ENCODE measurements around the gene GBF1.
"Not testable (repeated sequence)": the region's sequence is repeated elsewhere in the genome, so short reads cannot be mapped to it uniquely, and the experiment has no call there.

GBF1 gene

GRCh38 chr10:102234888-102235597 lies 10.3 kb upstream of the GBF1 start:
- no peak for DNase-seq (ENCODE audit: low read depth)

DNA sequence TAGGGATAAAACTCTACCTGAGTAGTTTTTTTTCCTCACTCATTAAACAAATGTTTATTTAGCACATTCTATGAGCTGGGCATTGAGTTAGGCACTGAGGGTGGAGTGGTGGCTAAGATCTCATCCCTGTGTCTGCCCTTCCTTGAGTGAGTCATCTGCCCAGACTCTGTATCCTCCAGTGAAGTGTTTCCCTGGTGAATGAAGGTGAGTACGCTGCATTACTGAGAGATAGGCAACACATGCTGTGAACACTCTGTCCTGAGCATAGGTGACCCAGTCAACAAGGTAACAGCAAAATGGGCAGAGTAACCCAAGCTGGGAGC lies 9.8 kb upstream of the GBF1 start:
- no peak for DNase-seq (ENCODE audit: low read depth)

GRCh38 chr10:102236006-102236405 lies 9.3 kb upstream of the GBF1 start:
- no peak for DNase-seq (ENCODE audit: low read depth)

GRCh38 chr10:102237711-102238252 lies 7.5 kb upstream of the GBF1 start:
- DNase-seq (ENCODE audit: low read depth): no peak

- DNase-seq (ENCODE audit: low read depth): no peak
These were observed 4.8 kb upstream of the GBF1 start for GRCh38 chr10:102240467-102241031.

- no peak for DNase-seq (ENCODE audit: low read depth)
These were observed 4.3 kb upstream of the GBF1 start for GRCh38 chr10:102241032-102241443.

- peak; percentile 78 for DNase-seq (ENCODE audit: low read depth)
These were observed 3.8 kb upstream of the GBF1 start, which contains the start of gene PITX3 for GRCh38 chr10:102241444-102242117. Gene PITX3 (minus strand): TSS chr10:102241512. CDS start chr10:102232080, 9,432 bp downstream.

GRCh38 chr10:102242118-102242485 lies 3.2 kb upstream of the GBF1 start:
- no peak for DNase-seq (ENCODE audit: low read depth)

- DNase-seq (ENCODE audit: low read depth): no peak
These were observed 2.0 kb upstream of the GBF1 start for GRCh38 chr10:102243309-102243708.

GRCh38 chr10:102245932-102246251 lies 560 bp downstream of the GBF1 start:
- no peak for DNase-seq (ENCODE audit: low read depth)

GRCh38 chr10:102246261-102246660 lies 929 bp downstream of the GBF1 start:
- DNase-seq (ENCODE audit: low read depth): no peak

DNA sequence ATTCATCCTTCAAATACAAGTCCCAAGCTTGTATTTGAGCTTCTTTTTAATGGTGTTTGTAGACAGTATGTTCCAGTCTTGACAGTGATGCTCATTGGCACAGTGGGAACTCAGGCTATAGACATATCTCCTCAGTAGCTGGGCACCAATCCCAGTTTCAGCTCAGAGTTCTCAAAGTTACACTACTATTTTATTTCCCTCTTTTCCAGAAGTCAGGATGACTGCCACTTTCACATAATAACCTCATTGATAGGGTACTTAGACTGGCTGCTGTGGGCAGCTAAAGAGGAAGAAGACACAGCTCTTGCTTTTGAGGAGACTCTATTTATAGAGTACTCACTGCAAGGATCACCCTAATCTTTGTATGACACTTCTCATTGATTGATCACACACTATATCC lies 2.4 kb downstream of the GBF1 start:
- DNase-seq (ENCODE audit: low read depth): no peak

DNA sequence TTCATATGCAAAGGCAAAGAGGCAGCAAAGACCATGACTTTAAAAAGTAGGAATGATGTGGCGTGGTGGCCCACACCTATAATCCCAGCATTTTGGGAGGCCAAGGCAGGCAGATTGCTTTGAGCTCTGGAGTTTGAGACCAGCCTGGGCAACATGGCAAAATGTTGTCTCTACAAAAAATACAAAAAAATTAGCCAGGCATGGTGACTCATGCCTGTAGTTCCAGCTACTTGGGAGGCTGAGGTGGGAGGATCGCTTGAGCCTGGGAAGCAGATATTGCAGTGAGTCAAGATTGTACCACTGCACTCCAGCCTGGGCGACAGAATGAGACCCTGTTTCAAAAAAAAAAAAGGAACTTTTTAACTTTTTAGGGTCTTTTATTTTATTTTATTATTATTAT lies 7.2 kb downstream of the GBF1 start:
- not testable (repeated sequence) for DNase-seq (ENCODE audit: low read depth)

- DNase-seq (ENCODE audit: low read depth): no peak
These were observed 9.1 kb downstream of the GBF1 start for GRCh38 chr10:102254426-102254825.

GRCh38 chr10:102255404-102255803 lies 10.1 kb downstream of the GBF1 start:
- DNase-seq (ENCODE audit: low read depth): no peak

DNA sequence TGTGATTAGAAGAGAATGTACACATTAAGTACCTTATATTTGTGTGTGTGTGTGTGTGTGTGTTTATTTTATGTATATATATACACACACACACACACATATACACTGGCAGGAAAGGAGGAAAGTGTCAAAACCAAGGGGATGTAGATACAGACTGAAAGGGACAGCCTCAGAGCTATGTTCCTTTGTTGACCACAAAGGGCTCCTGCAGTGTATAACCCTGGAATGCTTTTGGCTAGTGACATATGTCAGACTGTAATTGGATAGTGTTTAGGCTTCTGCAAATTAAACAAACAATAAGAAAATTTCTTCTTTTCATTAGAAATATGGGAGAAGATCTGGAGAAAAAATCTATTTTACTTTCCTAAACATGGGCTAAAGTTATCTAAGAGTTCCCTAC lies 15.9 kb downstream of the GBF1 start:
- DNase-seq (ENCODE audit: low read depth): no peak

DNA sequence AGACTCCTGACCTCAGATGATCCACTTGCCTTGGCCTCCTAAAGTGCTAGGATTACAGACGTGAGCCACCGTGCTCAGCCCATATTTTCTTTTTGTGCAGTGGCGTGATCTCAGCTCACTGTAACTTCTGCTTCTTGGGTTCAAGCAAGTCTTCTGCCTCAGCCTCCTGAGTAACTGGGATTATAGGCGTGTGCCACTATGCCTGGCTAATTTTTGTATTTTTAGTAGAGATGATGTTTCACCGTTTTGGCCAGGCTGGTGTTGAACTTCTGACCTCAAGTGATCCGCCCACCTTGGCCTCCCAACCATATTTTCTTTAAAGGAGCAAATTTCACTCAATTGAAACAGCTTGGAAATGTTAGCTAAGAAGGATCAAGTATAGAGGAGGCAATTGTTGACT lies 16.5 kb downstream of the GBF1 start:
- DNase-seq (ENCODE audit: low read depth): no peak

DNA sequence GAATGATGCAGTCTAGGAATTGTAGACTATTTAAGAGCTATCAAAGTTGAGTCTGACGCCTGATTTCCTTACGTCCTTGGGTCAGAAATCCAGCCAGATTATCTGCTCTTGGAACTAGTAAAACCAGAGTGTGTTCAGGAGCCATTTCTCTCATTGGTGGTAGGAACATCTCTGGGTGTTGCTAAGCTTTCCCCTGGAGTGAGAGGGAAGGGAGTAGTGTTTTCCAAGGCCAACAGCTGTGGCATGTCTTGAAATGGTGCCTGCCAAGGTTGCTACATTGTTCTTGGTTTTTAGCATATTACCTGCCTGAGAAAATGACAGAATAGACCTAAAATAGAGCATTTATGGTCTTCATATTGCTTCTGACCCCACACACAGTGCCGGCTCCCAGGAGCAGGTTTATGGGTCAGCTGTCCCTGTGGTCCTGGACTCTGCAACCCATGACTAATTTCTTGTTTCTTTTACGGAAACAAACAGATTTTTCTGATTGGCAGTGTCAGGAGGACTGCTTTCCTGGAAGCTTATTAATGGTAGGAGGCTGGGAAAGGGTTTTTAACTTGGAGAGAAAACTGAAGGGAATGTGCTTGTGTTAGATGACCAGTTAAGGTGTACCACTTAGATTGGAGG lies 17.5 kb downstream of the GBF1 start:
- DNase-seq (ENCODE audit: low read depth): no peak

DNA sequence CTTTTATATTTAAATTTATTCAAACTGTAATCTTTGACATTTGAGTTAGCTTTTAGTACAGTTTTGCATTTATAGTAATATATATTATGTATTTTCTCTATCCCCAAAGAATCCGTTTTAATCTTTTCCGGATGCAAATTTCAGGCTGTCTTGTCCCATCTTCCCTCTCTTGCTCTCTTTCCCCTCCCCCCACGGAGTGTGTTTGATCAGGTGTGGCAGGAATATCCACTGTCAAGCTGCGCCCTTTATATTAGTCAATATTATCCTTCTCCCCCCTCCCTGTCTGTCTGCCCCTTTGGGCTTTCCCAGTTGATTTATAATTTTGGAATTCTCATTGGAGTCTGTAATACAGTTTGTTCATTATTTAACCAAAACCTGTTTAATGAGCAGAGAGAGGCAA lies 19.0 kb downstream of the GBF1 start:
- no peak for DNase-seq (ENCODE audit: low read depth)

- no peak for DNase-seq (ENCODE audit: low read depth)
These were observed 21.3 kb downstream of the GBF1 start for GRCh38 chr10:102266670-102267069.

DNA sequence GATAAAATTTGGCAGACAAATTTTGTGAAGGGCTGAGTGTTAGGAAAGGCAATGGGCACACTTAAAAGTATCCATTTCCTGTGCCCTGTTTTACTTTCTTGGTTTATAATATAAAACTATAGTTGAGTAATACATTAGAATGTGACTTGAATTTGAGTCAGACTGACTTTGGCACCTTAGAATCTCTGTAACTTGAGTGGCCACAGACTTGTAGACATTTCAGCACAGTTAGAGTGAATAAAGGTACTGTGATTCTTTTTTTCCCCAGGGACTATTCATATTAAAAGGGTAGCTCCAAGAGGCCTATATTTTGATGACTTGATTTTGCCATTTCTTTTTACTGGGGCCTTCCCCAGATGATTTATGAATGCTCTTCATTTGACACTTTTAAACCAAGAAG lies 22.4 kb downstream of the GBF1 start:
- no peak for DNase-seq (ENCODE audit: low read depth)

- DNase-seq (ENCODE audit: low read depth): no peak
These were observed 23.1 kb downstream of the GBF1 start for GRCh38 chr10:102268375-102268888.

DNA sequence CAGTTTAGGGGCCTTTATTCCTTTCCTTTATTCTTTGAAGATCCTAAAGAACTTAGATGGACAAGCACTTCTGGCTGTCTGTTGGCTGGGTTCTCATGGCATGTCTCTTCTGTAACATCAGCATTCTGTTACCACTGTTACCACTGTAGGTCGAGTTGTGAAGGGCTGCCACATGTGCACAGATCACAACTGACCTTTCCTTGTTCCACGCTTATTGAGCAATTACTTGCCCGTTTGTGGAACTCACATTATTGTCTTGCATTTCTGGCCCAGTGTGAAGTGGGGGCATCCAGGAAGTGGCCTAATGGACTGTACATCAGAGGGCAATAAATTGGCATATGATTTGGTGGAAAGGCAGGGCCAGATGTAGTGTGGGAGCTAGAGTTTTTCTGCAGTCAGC lies 23.7 kb downstream of the GBF1 start:
- no peak for DNase-seq (ENCODE audit: low read depth)
